NCI-H2196 treated with DMSO at 0.1 percent for 48 hours (cell line): ENCODE data around the gene OR5P2.
"Not testable (repeated sequence)": the region's sequence is repeated elsewhere in the genome, so short reads cannot be mapped to it uniquely, and the experiment has no call there.

ENCODE experiments used
- DNase-seq: peaks from one replicate; lab custom pipeline; 2025; ENCODE audit not compliant: unreplicated experiment; lab: John Stamatoyannopoulos, UW

The OR5P2 gene, protein sequence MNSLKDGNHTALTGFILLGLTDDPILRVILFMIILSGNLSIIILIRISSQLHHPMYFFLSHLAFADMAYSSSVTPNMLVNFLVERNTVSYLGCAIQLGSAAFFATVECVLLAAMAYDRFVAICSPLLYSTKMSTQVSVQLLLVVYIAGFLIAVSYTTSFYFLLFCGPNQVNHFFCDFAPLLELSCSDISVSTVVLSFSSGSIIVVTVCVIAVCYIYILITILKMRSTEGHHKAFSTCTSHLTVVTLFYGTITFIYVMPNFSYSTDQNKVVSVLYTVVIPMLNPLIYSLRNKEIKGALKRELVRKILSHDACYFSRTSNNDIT

DNA sequence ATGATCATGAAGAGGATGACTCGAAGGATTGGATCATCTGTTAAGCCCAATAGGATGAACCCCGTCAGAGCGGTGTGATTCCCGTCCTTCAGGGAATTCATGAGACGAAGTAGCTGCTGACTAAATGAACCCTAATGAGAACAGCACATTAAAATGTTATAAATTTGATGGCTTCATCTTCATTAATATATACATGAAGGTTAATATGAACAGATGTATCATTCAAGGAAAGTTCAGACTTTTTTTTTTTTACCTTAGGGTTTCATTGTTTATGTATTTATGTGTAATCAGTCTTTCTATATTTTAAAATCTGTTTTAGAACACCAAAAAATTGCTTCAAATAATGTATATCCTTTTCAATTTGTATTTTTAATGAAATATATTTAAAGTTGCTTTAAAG, at the start of gene OR5P2:
OR5P2 (minus strand) TSS at position 101 of the 400 bp plus-strand sequence; CDS start at position 101, 0 bp downstream.
- no peak for DNase-seq

DNA sequence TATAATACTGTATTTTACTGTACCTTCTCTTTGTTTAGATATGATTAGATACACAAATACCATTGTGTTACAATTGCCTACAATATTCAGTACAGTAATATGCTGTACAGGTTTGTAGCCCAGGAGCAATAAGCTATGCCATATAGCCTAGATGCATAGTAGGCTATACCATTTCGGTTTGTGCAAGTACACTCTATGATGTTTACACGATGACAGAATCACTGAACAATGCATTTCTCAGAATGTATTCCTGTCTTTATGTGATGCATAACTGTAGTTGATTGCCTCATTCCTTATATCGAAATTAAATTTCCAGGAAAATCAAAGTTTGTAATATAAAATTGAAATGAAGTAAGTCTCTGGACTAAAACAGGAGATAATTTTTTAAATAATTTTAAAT, 49.3 kb upstream of the OR5P2 start:
- DNase-seq: no peak

DNA sequence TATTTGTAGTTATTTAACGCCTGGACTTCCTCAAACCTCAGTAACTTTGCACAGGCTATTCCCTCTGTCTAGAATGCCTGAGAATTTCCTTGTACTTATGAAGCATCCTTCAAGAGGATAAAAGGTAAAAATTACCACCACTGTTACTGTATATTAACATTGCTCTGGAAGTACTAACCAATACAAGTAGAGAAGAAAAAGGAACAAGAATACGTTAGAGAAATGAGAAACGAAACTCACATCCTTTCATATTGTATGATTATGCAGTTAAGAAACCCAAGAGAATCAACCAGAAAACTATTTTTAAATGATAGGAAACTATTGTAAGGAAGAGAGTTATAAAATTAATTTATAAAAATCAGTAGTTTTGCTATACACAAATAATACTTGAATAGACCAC, 48.2 kb upstream of the OR5P2 start:
- DNase-seq: no peak

DNA sequence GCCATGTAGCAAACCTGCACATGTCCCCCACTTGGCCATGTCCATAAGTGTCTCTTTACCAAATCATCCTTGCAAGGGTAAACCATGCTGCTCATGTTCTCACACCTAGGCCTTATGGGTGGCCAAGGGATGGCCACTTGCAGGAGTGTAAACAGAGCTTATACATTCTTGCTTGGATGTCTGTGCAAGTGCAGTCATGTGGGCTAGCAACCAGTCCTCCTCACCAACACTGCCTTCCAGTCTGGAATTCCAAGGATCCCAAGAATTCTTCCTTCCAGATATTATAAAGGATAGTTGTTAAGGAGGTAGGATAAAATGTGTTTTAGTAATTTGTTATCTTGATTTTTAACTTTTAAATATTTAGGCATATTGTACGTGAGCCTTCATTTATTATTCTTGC, 47.8 kb upstream of the OR5P2 start:
- no peak for DNase-seq

DNA sequence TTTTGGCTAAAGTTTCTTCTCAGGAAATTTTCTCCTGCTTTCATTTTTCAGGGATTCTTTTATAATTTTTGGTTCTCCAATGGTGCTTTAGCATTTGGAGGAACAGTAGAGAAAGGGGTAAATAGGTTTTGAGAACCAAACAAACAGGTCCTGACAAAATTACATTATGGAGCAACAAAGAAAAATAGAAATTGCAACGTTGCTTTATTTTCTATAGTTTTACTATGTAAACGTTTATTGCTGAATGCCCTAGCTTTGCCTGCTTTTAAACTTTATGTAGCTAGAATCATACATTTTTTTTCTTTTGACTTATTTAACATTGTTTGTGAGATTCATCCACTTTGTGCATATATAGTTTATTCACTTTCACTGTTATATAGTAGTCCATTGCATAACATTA, 43.8 kb upstream of the OR5P2 start:
- no peak for DNase-seq

DNA sequence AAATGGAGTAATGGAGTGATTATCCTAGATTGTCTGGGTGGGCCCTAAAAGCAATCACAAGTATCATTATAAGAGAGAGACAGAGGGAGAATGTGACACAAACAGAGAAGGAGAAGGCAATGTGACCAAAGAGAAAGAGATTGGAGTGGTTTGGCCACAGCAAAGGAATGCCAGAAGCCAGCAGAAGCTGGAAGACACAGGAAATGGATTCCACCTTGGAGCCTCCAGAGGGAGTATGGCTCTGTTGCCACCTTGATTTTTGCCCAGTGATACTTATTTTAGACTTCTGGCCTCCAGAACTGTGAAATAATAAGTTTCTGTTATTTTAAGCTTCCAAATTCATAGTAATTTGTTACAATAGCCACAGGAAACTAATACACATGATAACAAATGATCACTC, 36.8 kb upstream of the OR5P2 start:
- DNase-seq: no peak

DNA sequence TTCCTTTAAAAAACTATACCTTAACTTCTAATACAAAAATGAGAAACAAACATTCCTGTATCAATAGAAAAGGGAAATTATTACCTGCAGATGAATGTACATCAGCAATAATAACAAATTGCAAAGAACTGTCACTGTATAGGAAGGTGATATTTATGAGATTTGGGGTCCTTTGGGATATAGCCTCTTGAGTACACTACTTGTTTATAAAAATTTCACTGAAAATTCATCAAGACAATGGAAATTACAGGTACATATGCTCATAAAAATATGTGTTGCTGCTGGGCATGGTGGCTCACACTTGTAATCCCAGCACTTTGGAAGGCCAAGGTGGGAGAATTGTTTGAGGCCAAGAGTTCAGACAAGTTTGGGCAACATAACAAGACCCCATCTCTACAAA, 34.0 kb upstream of the OR5P2 start, which contains the start of gene OR5P3:
OR5P3 (minus strand) TSS at position 101 of the 400 bp plus-strand sequence.
- DNase-seq: no peak

DNA sequence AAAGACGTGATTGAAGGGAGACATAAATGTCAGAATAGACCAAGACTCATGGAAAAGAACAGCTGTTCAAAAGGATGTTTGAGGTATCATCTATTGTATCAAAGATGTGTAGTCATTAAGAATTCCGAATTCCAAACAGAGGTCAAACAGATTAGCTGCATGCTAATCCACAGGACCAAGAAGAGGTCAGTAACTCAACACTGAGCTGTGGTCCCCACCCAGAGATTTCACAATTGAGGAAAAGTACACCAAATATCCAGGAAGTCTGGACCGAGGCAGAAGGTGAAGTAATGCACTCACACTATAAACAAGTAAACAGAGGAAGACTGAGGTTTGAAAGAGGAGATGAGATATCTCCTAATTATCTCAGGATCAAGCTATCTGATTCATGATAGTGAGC, 29.6 kb upstream of the OR5P2 start:
- no peak for DNase-seq

DNA sequence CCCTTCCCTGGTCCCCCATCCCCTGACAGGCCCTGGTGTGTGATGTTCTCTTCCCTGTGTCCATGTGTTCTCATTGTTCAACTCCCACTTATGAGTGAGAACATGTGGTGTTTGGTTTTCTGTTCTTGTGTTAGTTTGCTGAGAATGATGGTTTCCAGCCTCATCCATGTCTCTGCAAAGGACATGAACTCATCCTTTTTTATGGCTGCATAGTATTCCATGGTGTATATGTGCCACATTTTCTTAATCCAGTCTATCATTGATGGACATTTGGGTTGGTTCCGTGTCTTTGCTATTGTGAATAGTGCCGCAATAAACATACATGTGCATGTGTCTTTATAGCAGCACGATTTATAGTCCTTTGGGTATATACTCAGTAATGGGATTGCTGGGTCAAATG, 23.7 kb upstream of the OR5P2 start:
- DNase-seq: not testable (repeated sequence)

DNA sequence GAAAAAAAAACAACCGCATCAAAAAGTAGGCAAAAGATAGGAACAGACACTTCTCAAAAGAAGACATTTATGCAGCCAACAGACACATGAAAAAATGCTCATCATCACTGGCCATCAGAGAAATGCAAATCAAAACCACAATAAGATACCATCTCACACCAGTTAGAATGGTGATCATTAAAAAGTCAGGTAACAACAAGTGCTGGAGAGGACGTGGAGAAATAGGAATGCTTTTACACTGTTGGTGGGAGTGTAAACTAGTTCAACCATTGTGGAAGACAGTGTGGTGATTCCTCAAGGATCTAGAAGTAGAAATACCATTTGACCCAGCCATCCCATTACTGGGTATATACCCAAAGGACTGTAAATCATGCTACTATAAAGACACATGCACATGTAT, 18.2 kb upstream of the OR5P2 start:
- not testable (repeated sequence) for DNase-seq

DNA sequence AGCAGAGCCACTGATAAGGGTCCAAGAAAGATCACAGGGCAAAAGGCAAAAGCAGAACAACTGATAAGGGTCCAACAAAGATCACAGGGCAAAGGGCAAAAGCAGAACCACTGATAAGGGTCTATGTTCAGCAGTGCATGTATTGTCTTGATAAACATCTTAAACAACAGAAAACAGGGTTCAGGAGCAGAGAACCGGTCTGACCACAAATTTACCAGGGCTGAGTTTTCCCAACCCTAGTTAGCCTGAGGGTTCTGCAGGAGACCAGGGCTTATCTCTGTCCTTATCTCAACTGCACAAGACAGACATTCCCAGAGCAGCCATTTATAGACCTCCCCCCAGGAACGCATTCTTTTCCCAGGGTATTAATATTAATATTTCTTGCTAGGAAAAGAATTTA, 13.6 kb upstream of the OR5P2 start:
- DNase-seq: not testable (repeated sequence)

DNA sequence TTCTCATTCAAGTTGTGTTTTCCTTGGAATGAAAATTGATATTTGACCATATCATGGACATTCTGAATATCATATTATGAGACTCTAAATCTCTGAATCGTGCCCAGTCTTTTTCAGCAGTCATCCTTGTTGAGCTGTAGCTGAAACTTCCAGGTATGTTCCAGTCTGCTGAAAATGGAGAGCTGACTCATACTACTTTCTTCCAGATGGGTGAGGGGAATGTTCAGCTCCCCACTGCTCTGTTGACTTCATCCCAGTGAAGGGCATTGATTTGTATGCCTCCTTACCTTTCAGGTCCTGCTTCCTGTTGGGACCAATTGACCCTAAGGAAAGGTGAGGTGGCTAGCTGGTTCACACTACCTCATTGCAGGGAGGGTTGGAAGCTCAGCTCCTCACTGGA, 3.5 kb downstream of the OR5P2 start:
- no peak for DNase-seq

DNA sequence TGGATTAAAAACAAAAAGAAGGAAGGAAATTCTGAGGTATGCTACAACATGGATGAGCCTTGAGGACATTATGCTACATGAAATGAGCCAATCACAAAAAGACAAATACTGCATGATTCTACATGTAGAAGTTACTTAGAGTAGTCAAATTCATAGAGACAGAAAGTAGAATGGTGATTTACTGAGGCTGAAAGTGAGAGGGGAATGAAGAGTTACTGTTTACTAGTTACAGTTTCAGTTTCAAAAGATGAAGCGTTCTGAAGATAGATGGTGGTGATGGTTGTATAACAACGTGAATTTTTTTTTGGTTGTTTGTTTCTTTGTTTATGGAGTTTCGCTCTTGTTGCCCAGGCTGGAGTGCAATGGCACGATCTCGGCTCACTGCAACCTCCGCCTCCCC, 9.5 kb downstream of the OR5P2 start:
- DNase-seq: no peak

DNA sequence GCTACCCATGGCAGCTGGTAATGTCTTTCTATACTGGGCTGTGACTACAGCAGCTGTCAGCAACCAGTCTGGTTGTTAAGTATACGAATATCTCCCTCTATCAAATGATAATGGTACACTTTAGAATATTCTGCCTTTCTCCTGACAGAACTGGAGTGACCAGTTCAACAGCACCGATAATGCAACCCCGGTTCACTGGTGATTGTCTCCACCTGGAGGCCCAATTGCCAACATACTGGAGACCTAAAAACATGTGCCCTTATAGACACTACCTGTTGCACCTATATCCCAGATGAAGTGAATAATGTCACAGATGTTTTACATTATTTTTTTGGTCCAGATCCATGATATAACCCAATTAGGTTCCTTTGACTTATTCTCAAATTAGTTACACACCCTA, 21.1 kb downstream of the OR5P2 start:
- DNase-seq: no peak

DNA sequence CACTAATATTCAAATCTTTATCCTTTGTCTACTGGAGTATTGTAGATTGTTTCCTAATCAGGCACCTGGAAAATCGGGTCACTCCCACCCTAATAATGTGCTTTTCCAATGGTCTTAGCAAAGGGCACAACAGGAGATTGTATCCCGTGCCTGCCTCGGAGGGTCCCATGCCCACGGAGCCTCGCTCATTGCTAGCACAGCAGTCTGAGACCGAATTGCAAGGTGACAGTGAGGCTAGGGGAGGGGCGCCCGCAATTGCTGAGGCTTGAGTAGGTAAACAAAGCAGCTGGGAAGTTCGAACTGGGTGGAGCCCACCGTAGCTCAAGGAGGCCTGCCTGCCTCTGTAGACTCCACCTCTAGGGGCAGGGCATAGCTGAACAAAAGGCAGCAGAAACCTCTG, 32.4 kb downstream of the OR5P2 start:
- DNase-seq: not testable (repeated sequence)

DNA sequence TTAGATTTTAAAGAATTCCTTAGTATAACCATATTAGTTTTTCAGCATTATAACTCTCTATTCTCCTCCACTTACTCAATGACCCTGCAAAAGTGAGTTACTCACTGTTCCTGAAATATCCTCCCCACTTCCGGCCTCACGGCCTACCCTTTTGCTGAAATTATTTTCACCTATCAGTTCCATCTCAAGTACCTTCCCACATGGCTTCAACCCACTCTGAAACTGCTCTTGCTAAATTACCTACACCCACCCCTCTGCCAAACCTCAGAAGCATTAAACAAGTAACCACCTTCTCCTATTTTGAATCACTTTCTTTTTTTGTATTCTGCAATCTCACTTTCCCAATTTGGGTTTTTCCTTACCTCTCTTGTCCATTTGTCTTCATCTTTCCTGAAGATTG, 37.7 kb downstream of the OR5P2 start:
- DNase-seq: no peak

DNA sequence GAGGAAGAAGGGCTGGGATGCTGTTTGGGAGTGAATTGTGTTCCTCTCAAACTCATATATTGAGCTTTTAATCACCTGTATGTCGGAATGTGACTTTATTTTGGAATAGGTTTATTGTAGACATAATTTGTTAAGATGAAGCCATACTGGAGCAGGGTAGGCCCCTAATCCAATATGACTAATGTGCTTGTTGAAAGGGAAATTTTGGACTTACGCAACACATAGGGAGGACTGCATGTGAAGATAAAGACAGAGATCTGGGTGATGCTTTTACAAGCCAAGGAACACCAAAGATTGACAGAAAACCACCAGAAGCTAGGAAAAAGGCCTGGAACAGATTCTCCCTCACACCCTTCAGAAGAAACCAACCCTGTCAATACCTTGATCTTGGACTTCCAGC, 47.3 kb downstream of the OR5P2 start:
- no peak for DNase-seq
